H1 (cell line): ENCODE data around the gene BBS1. TPM values are rescaled to one million over a fixed set of nuclear protein-coding genes. Genes with fewer than 3 reads are reported as not detected.
A peak's percentile ranks its signal among the peaks of the same experiment; 100 is the strongest.

Experiments used
- CTCF ChIA-PET: fragments of 300-600 bp; sonication (Branson Sonifier 250); formaldehyde crosslinking; loops from one replicate; lab custom pipeline; 2021; ENCODE audit not compliant: partially characterized antibody; lab: Charles Lee
- POLR2A ChIA-PET: fragments of 300-600 bp; sonication (Branson Sonifier 250); formaldehyde crosslinking; loops from one replicate; lab custom pipeline; 2021; ENCODE audit warnings: inconsistent platforms; ENCODE audit not compliant: partially characterized antibody; lab: Charles Lee
- DNase-seq, 2 experiments: peaks; one replicate each; pipeline versions ENCODE4 v3.0.0 to v3.0.0-alpha.2; 2010 to 2022; ENCODE audit warnings: low spot score in 2 of 2, low read depth in 1 of 2, mixed read lengths in 1 of 2
- FAIRE-seq: peaks from 2 replicates; lab custom pipeline; 2011; peaks lifted over from hg19 to GRCh38; lab: Jason Lieb, UNC
- H2AFZ ChIP-seq: 2 replicates; pipeline ENCODE4 v1.8.1; 2012; ENCODE audit warnings: low read length, inconsistent platforms
- H2AK5ac ChIP-seq: 2 replicates; pipeline ENCODE4 v1.6.1; 2013; ENCODE audit warnings: low read depth, low read length
- H2BK120ac ChIP-seq: replicated peaks from 2 replicates; pipeline ENCODE3; 2013; ENCODE audit warnings: low read depth, low read length, inconsistent platforms
- H2BK12ac ChIP-seq: 2 replicates; pipeline ENCODE4 v1.6.1; 2013; ENCODE audit warnings: low read depth, low read length
- H2BK15ac ChIP-seq: 2 replicates; pipeline ENCODE4 v1.6.1; 2013; ENCODE audit warnings: low read length
- H2BK20ac ChIP-seq: 2 replicates; pipeline ENCODE4 v1.6.1; 2013; ENCODE audit warnings: low read length
- H2BK5ac ChIP-seq: 2 replicates; pipeline ENCODE4 v1.6.1; 2013; ENCODE audit warnings: low read depth, low read length
- H3K14ac ChIP-seq: 2 replicates; pipeline ENCODE4 v1.6.1; 2013; ENCODE audit warnings: inconsistent platforms; ENCODE audit not compliant: insufficient read length
- H3K18ac ChIP-seq: 2 replicates; pipeline ENCODE4 v1.6.1; 2013; ENCODE audit warnings: low read length; ENCODE audit errors: extremely low read depth
- H3K23ac ChIP-seq: 2 replicates; pipeline ENCODE4 v1.6.1; 2013; ENCODE audit warnings: inconsistent platforms; ENCODE audit not compliant: insufficient read length
- H3K23me2 ChIP-seq: 2 replicates; pipeline ENCODE4 v1.6.1; 2013; ENCODE audit warnings: low read depth, low read length
- H3K27ac ChIP-seq: 2 replicates; pipeline ENCODE4 v1.6.1; 2011; ENCODE audit warnings: low read depth, low read length, inconsistent platforms
- H3K27me3 ChIP-seq, 4 experiments: replicated peaks in 1 of 4; 1 replicate in 1 of 4; 2 replicates in 3 of 4; pipeline versions ENCODE4 v1.6.1 to v1.8.1; 2011 to 2013; ENCODE audit warnings: low read length in 3 of 4, mild to moderate bottlenecking in 3 of 4, inconsistent platforms in 2 of 4, mixed read lengths in 2 of 4, moderate library complexity in 1 of 4; ENCODE audit not compliant: control insufficient read depth in 3 of 4, insufficient read depth in 3 of 4; ENCODE audit errors: extremely low read depth in 1 of 4
- H3K36me3 ChIP-seq, 4 experiments: 2 replicates each; pipeline versions ENCODE4 v1.6.1 to v1.8.1; 2011 to 2013; ENCODE audit warnings: mild to moderate bottlenecking in 4 of 4, low read length in 3 of 4, moderate library complexity in 2 of 4, control low read depth in 1 of 4, inconsistent platforms in 1 of 4; ENCODE audit not compliant: insufficient read depth in 4 of 4, control insufficient read depth in 2 of 4
- H3K4ac ChIP-seq: replicated peaks from 2 replicates; pipeline ENCODE3; 2013; ENCODE audit warnings: low read length, low read depth, mixed read lengths, inconsistent platforms; ENCODE audit not compliant: insufficient read length
- H3K4me1 ChIP-seq, 4 experiments: replicated peaks in 1 of 4; 1 replicate in 1 of 4; 2 replicates in 3 of 4; pipeline versions ENCODE4 v1.6.1 to v1.8.1; 2011 to 2013; ENCODE audit warnings: low read length in 3 of 4, inconsistent platforms in 2 of 4, mixed read lengths in 1 of 4; ENCODE audit not compliant: insufficient read depth in 4 of 4, control insufficient read depth in 3 of 4
- H3K4me2 ChIP-seq, 2 experiments: 2 replicates each; pipeline versions ENCODE4 v1.6.1 to v1.8.1; 2011 to 2013; ENCODE audit warnings: low read depth in 2 of 2, low read length in 2 of 2, control low read depth in 1 of 2, inconsistent platforms in 1 of 2, mild to moderate bottlenecking in 1 of 2; ENCODE audit not compliant: insufficient read depth in 1 of 2
- H3K4me3 ChIP-seq, 4 experiments: fragments of 200-600, 300-600 bp in 1 of 4; sonication (generic), shearing (Covaris generic), sonication (Bioruptor Twin) in 1 of 4; 2 replicates each; pipeline versions ENCODE4 v1.5.1 to v1.8.1; 2011 to 2016; ENCODE audit warnings: low read length in 4 of 4, low read depth in 3 of 4, control low read depth in 2 of 4, inconsistent platforms in 2 of 4, mild to moderate bottlenecking in 2 of 4, mixed read lengths in 1 of 4, moderate library complexity in 1 of 4; ENCODE audit not compliant: insufficient read depth in 2 of 4; ENCODE audit errors: extremely low read depth in 1 of 4
- H3K56ac ChIP-seq: replicated peaks from 2 replicates; pipeline ENCODE3; 2013; ENCODE audit warnings: low read depth, mild to moderate bottlenecking, mixed read lengths, low read length, inconsistent platforms; ENCODE audit not compliant: insufficient read length
- H3K79me1 ChIP-seq: 2 replicates; pipeline ENCODE4 v1.6.1; 2013; ENCODE audit warnings: low read depth, low read length, control low read depth
- H3K79me2 ChIP-seq, 2 experiments: 2 replicates each; pipeline versions ENCODE4 v1.6.1 to v1.8.1; 2012 to 2013; ENCODE audit warnings: low read length in 2 of 2, mild to moderate bottlenecking in 2 of 2, inconsistent platforms in 1 of 2; ENCODE audit not compliant: insufficient read depth in 2 of 2, control insufficient read depth in 1 of 2
- H3K9ac ChIP-seq, 4 experiments: replicated peaks in 1 of 4; 1 replicate in 1 of 4; 2 replicates in 3 of 4; pipeline versions ENCODE4 v1.6.1 to v1.8.1; 2011 to 2013; ENCODE audit warnings: low read depth in 3 of 4, low read length in 3 of 4, control low read depth in 2 of 4, mild to moderate bottlenecking in 2 of 4, moderate library complexity in 2 of 4, inconsistent platforms in 1 of 4; ENCODE audit errors: extremely low read depth in 1 of 4
- H3K9me3 ChIP-seq, 2 experiments: 2 replicates each; pipeline versions ENCODE4 v1.6.1 to v1.8.1; 2012 to 2013; ENCODE audit warnings: mild to moderate bottlenecking in 2 of 2, moderate library complexity in 2 of 2, control low read depth in 1 of 2, inconsistent platforms in 1 of 2, low read depth in 1 of 2, low read length in 1 of 2, mixed read lengths in 1 of 2; ENCODE audit not compliant: insufficient read depth in 2 of 2
- H4K20me1 ChIP-seq, 2 experiments: replicated peaks in 1 of 2; 2 replicates each; pipeline versions ENCODE3 to v1.8.1; 2011 to 2013; ENCODE audit warnings: inconsistent platforms in 2 of 2, low read length in 2 of 2, mild to moderate bottlenecking in 1 of 2; ENCODE audit not compliant: insufficient read depth in 2 of 2, control insufficient read depth in 1 of 2
- H4K5ac ChIP-seq: 2 replicates; pipeline ENCODE4 v1.6.1; 2013; ENCODE audit warnings: low read length, low read depth, mixed read lengths, inconsistent platforms; ENCODE audit not compliant: insufficient read length
- H4K8ac ChIP-seq: 2 replicates; pipeline ENCODE4 v1.8.0; 2013; ENCODE audit warnings: mild to moderate bottlenecking, moderate library complexity, low read length, inconsistent platforms; ENCODE audit not compliant: insufficient read depth; ENCODE audit errors: extremely low read depth
- H4K91ac ChIP-seq: replicated peaks from 2 replicates; pipeline ENCODE3; 2013; ENCODE audit warnings: low read length, mixed read lengths, inconsistent platforms; ENCODE audit not compliant: insufficient read length
- CBX5 ChIP-seq: fragments of 300-800, 300-1000 bp; sonication (generic); IDR thresholded peaks from 2 replicates; pipeline ENCODE4 v1.7.1; 2016; ENCODE audit warnings: antibody characterized with exemption, low read length, low read depth
- MAX ChIP-seq: IDR thresholded peaks from 2 replicates; pipeline ENCODE4 v1.6.1; 2012; ENCODE audit warnings: inconsistent platforms
- WGBS, 2 experiments: shearing (Covaris generic) in 1 of 2; methylation state at CpG; one replicate each; pipeline versions ENCODE4 v1.1.6 to v1.1.7; 2013 to 2015; ENCODE audit warnings: low lambda C conversion rate in 2 of 2, mixed read lengths in 2 of 2, inconsistent platforms in 1 of 2, low coverage in 1 of 2, missing lambda C conversion rate in 1 of 2; ENCODE audit not compliant: insufficient replicate concordance in 2 of 2, insufficient coverage in 1 of 2, insufficient read length in 1 of 2; ENCODE audit errors: extremely low coverage in 1 of 2, missing lambda C conversion rate in 1 of 2; 5-methylcytosine and 5-hydroxymethylcytosine counted together
- polyA plus RNA-seq, 7 experiments: library from polyadenylated mRNA; depleted of rRNA in 3 of 7; stranded (reverse) in 5 of 7; unstranded in 2 of 7; fragments of >200 nt in 5 of 7; fragments of 200-250 nt in 2 of 7; gene quantifications; 1 replicate in 5 of 7; 2 replicates in 1 of 7; 4 replicates in 1 of 7; pipeline versions ENCODE4 v1.2.1 to v1.2.3, GENCODE V29; 2011 to 2013; ENCODE audit warnings: missing spikeins in 2 of 7, mixed read lengths in 2 of 7
- total RNA-seq: library from RNA; stranded (reverse); fragmentation: NEBNext Ultra II Directional; extraction: Animal tissue kit (Norgen Biotek cat#: 25700); gene quantifications from 2 replicates; pipeline ENCODE4 v1.2.1, GENCODE V29; 2021

Gene BBS1
- total and polyA plus RNA-seq, 2 of the 8 experiments (the other 6 are each of a cell fraction or from before 2014, with no cell fraction given), result 19.1 to 19.5 TPM

DNA sequence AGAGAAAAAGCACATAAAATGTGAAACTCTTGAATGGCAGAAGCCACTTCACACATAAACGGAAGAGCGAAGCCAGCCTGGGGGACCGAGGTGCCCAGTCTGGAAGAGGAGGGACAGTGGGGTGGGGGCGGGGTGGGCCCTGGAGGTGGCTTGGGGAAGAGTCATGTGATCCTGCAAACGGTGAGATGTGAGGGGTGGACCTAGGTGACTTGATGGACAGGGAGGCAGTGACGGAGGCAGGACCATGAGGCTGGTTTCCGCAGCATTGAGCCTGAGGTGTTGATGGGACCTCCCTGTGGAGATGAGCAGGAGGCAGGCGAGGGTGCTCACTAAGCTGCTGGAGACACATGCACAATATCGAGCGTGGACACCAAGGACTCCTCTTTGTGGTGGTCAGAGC lies 18.6 kb downstream of the BBS1 start:
- no peaks in the 10 kb centered on the region for H3K79me2 ChIP-seq
- no peak overlapping the region for H2BK15ac ChIP-seq
- no peak overlapping the region for H3K4me2 ChIP-seq
- POLR2A ChIA-PET, result interaction anchor here (0.6 to 4.8 kb wide), 9 partner anchors 9 to 151 kb away, joined by 3 to 23 read pairs (median 4); partner anchors contain the start of genes ACTN3, BBS1, DPP3 and ZDHHC24
- H4K8ac ChIP-seq, result no peak overlapping the region
- no peak overlapping the region for H2AFZ ChIP-seq
- no peaks in the 10 kb centered on the region for H3K9me3 ChIP-seq
- CTCF ChIA-PET, result interaction anchor here (0.8 to 1.0 kb wide), 2 partner anchors 38 to 166 kb away, joined by 3 read pairs; no protein-coding TSS in a partner anchor
- H3K4me1 ChIP-seq, result peaks cover 0 to 2% (median 0%) of the 10 kb centered on the region in 4 experiments; a peak in 1 of 7 replicates
- no peak overlapping the region for H2BK20ac ChIP-seq
- no peaks in the 10 kb centered on the region for H3K27me3 ChIP-seq
- H3K36me3 ChIP-seq, result peaks cover 0 to 3% (median 1%) of the 10 kb centered on the region in 4 experiments; a peak in 3 of 8 replicates
- no peak overlapping the region for H3K9ac ChIP-seq
- H2BK12ac ChIP-seq, result no peak overlapping the region
- no peak overlapping the region for H4K5ac ChIP-seq
- no peak overlapping the region for H3K23ac ChIP-seq
- H3K14ac ChIP-seq, result no peak overlapping the region
- H3K23me2 ChIP-seq, result no peaks in the 10 kb centered on the region
- no peak for FAIRE-seq
- H3K56ac ChIP-seq, result no peak overlapping the region
- H2AK5ac ChIP-seq, result peak overlapping the region; percentile 41; the same call in 1 of the 2 replicates
- TF ChIP-seq MAX (0 out of 2 replicates have a peak, but pooled peaks have one; percentile 17), CBX5 (no peak)
- TF ChIP-seq, all 59 proteins: peak for 1
- peaks cover 2% of the 10 kb centered on the region; the same call in 1 of the 2 replicates for H3K79me1 ChIP-seq
- H2BK120ac ChIP-seq, result no peak overlapping the region
- no peaks in the 10 kb centered on the region for H4K20me1 ChIP-seq
- H3K18ac ChIP-seq, result no peak overlapping the region
- WGBS, 2 experiments, result 86% methylated on average over 9 of the region's 10 CpGs; no CpG with 5 or more reads in 1 of the 2 experiments
- H4K91ac ChIP-seq, result no peak overlapping the region
- H3K4me3 ChIP-seq, result no peak overlapping the region
- no peak overlapping the region for H3K27ac ChIP-seq
- H3K4ac ChIP-seq, result no peak overlapping the region
- no peak for DNase-seq
- H2BK5ac ChIP-seq, result no peak overlapping the region
